A549 (cell line): ENCODE results near the gene ATP5ME.

Experiments
- CTCF ChIP-seq: fragments of >200 bp; sonication (Bioruptor Twin); formaldehyde crosslinking; IDR thresholded peaks from 3 replicates; pipeline ENCODE4 v1.5.1; 2016
- ELK1 ChIP-seq: fragments of 150-350 bp; IDR thresholded peaks from 2 replicates; pipeline ENCODE4 v1.6.1; 2014; ENCODE audit warnings: low read depth, mild to moderate bottlenecking, low read length
- MYC ChIP-seq: IDR thresholded peaks from 2 replicates; pipeline ENCODE4 v1.6.1; 2012; ENCODE audit warnings: mild to moderate bottlenecking, inconsistent platforms, low read length, improper control_type of control experiment, borderline replicate concordance
- PHF8 ChIP-seq: fragments of 200-600 bp; sonication (generic); IDR thresholded peaks from 2 replicates; pipeline ENCODE4 v1.6.1; 2016; ENCODE audit warnings: low read depth, mild to moderate bottlenecking, antibody characterized with exemption, moderate library complexity, borderline replicate concordance
- POLR2A ChIP-seq: IDR thresholded peaks from 2 replicates; pipeline ENCODE4 v1.6.1; 2012; ENCODE audit warnings: mild to moderate bottlenecking, low read length
- SREBF2 ChIP-seq: fragments of 450-650 bp; IDR thresholded peaks from 2 replicates; pipeline ENCODE4 v1.6.1; 2014; ENCODE audit warnings: mild to moderate bottlenecking, moderate library complexity

- no peak for TF ChIP-seq MYC
- no peak for TF ChIP-seq CTCF
- TF ChIP-seq POLR2A = no peak
- no peak for TF ChIP-seq SREBF2
- TF ChIP-seq ELK1 = no peak
- TF ChIP-seq PHF8 = no peak
Observed at GRCh38 chr4:629636-629914, 44.5 kb downstream of the ATP5ME start.
